NCI-H446 (cell line): ENCODE data around the gene FOXP1.
A peak's percentile ranks its signal among the peaks of the same experiment; 100 is the strongest.

ENCODE experiments used
- DNase-seq, 2 experiments: peaks; one replicate each; lab custom pipeline; 2025; lab: John Stamatoyannopoulos, UW

Gene FOXP1

GRCh38 chr3:71210257-71211007 is 373.1 kb downstream of the FOXP1 start:
- no peak for DNase-seq

GRCh38 chr3:71208211-71209095 is 375.1 kb downstream of the FOXP1 start:
- no peak for DNase-seq

GRCh38 chr3:71207632-71208031 is 375.9 kb downstream of the FOXP1 start:
- no peak for DNase-seq

GRCh38 chr3:71206305-71207165 is 377.0 kb downstream of the FOXP1 start:
- no peak for DNase-seq

- DNase-seq = no peak
These were observed 379.6 kb downstream of the FOXP1 start for GRCh38 chr3:71203727-71204488.

GRCh38 chr3:71202848-71203533 is 380.5 kb downstream of the FOXP1 start:
- no peak for DNase-seq

- DNase-seq = peak in 1 of 2 experiments; percentile 1
These were observed 381.6 kb downstream of the FOXP1 start for GRCh38 chr3:71201939-71202338.

GRCh38 chr3:71197841-71198565 is 385.5 kb downstream of the FOXP1 start:
- no peak for DNase-seq

- DNase-seq = no peak
These were observed 388.0 kb downstream of the FOXP1 start for GRCh38 chr3:71195492-71195891.

GRCh38 chr3:71194785-71195184 is 388.7 kb downstream of the FOXP1 start:
- DNase-seq = no peak

GRCh38 chr3:71191031-71191482 is 392.5 kb downstream of the FOXP1 start:
- DNase-seq = no peak

- no peak for DNase-seq
These were observed 394.0 kb downstream of the FOXP1 start for GRCh38 chr3:71189480-71189879.

GRCh38 chr3:71187715-71188114 is 395.8 kb downstream of the FOXP1 start:
- DNase-seq = no peak

GRCh38 chr3:71186801-71187200 is 396.7 kb downstream of the FOXP1 start:
- no peak for DNase-seq

GRCh38 chr3:71185733-71186455 is 397.6 kb downstream of the FOXP1 start:
- no peak for DNase-seq

- DNase-seq = no peak
These were observed 399.3 kb downstream of the FOXP1 start for GRCh38 chr3:71184252-71184651.

GRCh38 chr3:71183549-71183948 is 400.0 kb downstream of the FOXP1 start:
- DNase-seq = no peak

- DNase-seq = no peak
These were observed 403.0 kb downstream of the FOXP1 start for GRCh38 chr3:71180524-71180923.

GRCh38 chr3:71177375-71177774 is 406.2 kb downstream of the FOXP1 start:
- DNase-seq = no peak
